GF-D8 (cell line): Measurements from ENCODE around the gene CDH4.
"Not testable (repeated sequence)": the region's sequence is repeated elsewhere in the genome, so short reads cannot be mapped to it uniquely, and the experiment has no call there.

Experiments used
- DNase-seq: peaks from one replicate; lab custom pipeline; 2025; lab: John Stamatoyannopoulos, UW

Gene CDH4

GRCh38 chr20:61847986-61848385 is 595.9 kb downstream of the CDH4 start:
- DNase-seq, result no peak

- no peak for DNase-seq
Measured at GRCh38 chr20:61848851-61849250, 596.8 kb downstream of the CDH4 start.

GRCh38 chr20:61849376-61849775 is 597.3 kb downstream of the CDH4 start:
- DNase-seq, result no peak

- DNase-seq, result no peak
Measured at GRCh38 chr20:61849822-61850221, 597.8 kb downstream of the CDH4 start.

- no peak for DNase-seq
Measured at GRCh38 chr20:61850457-61850856, 598.4 kb downstream of the CDH4 start.

- DNase-seq, result no peak
Measured at GRCh38 chr20:61850926-61851900, 599.2 kb downstream of the CDH4 start.

GRCh38 chr20:61852268-61853072 is 600.4 kb downstream of the CDH4 start:
- DNase-seq, result no peak

GRCh38 chr20:61853073-61854005 is 601.3 kb downstream of the CDH4 start:
- no peak for DNase-seq

GRCh38 chr20:61854538-61854937 is 602.5 kb downstream of the CDH4 start:
- not testable (repeated sequence) for DNase-seq

GRCh38 chr20:61855286-61855685 is 603.2 kb downstream of the CDH4 start:
- DNase-seq, result no peak

- DNase-seq, result no peak
Measured at GRCh38 chr20:61856626-61857413, 604.8 kb downstream of the CDH4 start.

GRCh38 chr20:61857414-61857775 is 605.3 kb downstream of the CDH4 start:
- DNase-seq, result no peak

GRCh38 chr20:61857884-61858283 is 605.8 kb downstream of the CDH4 start:
- DNase-seq, result no peak

GRCh38 chr20:61859767-61860166 is 607.7 kb downstream of the CDH4 start:
- DNase-seq, result no peak

- DNase-seq, result no peak
Measured at GRCh38 chr20:61860260-61860987, 608.4 kb downstream of the CDH4 start.

GRCh38 chr20:61861054-61861841 is 609.2 kb downstream of the CDH4 start:
- no peak for DNase-seq

GRCh38 chr20:61861858-61862257 is 609.8 kb downstream of the CDH4 start:
- DNase-seq, result no peak

- no peak for DNase-seq
Measured at GRCh38 chr20:61862881-61863280, 610.8 kb downstream of the CDH4 start.

- no peak for DNase-seq
Measured at GRCh38 chr20:61864481-61864880, 612.4 kb downstream of the CDH4 start.

GRCh38 chr20:61865353-61865752 is 613.3 kb downstream of the CDH4 start:
- no peak for DNase-seq
